Dermis blood vessel endothelial cell (primary cell): Measurements from ENCODE around the gene TARBP1. TPM values are rescaled to one million over a fixed set of nuclear protein-coding genes. Genes with fewer than 3 reads are reported as not detected.
"Not testable (repeated sequence)": the region's sequence is repeated elsewhere in the genome, so short reads cannot be mapped to it uniquely, and the experiment has no call there.

Source experiments
- DNase-seq: peaks from one replicate; pipeline ENCODE4 v3.0.0; 2010
- total RNA-seq: library from RNA; depleted of rRNA; stranded (reverse); fragments of >200 nt; gene quantifications from 2 replicates; pipeline ENCODE4 v1.2.3, GENCODE V29; 2014

Gene TARBP1
- total RNA-seq, 1 donor from 2014 or later = 23.3 TPM

DNA sequence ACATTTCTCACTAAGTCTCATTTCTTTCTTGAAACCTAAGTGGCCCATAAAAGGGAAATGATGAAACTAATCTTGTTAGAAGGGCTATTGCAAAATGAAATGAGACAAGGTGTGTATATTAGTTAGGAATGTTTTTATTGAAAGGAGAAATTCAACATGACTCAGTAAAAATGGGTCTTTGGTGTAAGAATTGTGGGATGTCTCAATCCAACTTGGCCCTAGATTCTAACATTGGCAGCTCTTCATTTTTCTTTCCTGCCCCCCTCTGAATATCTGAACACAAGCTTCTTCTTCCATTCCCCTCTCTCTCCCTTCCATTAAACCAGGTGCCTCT is 26.8 kb upstream of the TARBP1 start:
- no peak for DNase-seq

DNA sequence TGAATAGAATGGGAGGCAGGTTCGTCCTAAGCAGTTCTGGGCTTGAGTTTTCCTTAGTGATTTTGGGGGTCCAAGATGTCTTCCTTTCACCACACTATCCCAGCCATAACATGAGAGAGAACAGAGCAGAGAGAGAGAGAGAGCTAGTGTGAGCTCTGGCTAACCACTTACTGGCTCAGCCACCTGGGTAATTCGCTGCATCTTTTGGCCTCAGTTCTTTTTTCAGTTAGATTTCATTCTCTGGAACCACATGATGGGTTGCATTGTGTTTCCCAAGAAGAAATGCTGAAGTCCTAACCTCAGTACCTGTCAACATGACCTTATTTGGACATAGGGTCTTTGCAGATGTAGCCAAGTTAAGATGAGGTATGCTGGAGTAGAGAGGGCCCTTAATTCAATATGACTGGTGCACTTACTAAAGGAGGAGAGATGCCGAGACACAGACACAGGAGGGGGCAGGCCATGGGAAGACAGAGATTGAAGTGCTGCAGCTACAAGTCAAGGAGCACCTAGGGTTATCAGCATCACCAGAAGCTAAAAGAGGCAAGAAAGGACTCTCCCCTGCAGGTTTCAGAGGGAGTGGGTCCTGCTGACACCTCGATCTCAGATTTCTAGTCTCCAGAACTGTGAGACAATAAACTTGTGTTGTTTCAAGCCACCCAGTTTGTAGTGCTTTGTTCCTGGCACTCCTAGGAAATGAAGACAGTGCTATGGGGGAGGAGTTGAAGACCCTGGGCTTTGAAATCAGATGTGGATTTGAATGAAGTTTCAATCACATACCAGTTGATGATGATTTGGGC is 26.2 kb upstream of the TARBP1 start:
- no peak for DNase-seq

DNA sequence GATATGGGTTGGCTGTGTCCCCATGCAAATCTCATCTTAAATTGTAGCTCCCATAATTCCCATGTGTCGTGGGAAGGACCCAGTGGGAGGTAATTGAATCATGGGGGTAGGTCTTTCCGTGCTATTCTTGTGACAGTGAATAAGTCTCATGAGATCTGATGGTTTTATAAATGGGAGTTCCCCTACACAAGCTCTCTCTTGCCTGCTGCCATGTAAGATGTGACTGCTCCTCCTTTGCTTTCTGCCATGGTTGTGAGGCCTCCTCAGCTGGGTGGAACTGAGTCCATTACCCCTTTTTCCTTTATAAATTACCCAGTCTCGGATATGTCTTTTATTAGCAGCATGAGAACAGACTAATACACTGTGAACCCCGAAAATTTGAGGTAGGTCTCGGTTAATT is 25.3 kb upstream of the TARBP1 start:
- not testable (repeated sequence) for DNase-seq

DNA sequence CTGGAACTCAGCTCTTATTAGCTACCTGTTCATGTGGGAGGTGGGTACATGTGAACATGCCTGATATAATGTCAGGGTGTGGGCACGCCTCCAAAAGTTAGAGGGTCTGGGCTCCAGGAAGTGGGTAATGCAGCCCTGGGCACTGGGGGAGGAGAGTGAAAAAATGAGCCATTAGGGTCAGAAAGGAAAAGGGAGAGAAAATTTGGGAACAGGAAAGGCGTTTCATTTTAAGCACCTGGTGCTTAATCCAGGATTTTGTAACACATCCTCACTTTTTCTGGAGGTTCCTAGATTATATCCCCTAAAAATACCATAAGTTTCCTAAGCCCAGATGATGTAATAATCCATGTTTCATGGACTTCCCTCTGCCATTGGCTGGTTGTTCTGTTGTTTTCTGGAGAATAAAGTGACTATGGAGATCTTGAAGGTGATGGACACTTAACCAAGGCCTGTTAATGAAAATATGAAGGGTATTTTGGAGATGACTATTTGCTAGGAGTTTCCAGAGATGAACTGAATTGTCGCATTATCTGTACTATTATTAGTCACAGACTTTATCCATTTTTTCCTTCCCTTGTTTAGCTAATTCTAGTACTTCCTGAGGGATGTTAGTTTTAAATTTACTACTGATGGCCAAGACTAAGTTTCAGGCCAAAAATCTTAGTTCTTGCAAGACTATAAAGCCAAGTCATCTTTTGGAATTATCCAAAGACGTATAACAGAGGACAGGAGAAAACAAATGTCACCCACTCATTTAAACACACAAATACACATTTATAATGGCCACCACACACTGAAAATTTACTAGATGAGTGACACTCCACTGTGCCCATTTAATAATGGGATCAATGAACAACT is 24.4 kb upstream of the TARBP1 start:
- no peak for DNase-seq

- DNase-seq = no peak
Measured at GRCh38 chr1:234502785-234503184, 23.8 kb upstream of the TARBP1 start.

- DNase-seq = peak; percentile 39
Measured at GRCh38 chr1:234500269-234500668, 21.3 kb upstream of the TARBP1 start.

- no peak for DNase-seq
Measured at GRCh38 chr1:234499943-234500245, 20.9 kb upstream of the TARBP1 start.

- peak; percentile 92 for DNase-seq
Measured at GRCh38 chr1:234499119-234499942, 20.4 kb upstream of the TARBP1 start.

DNA sequence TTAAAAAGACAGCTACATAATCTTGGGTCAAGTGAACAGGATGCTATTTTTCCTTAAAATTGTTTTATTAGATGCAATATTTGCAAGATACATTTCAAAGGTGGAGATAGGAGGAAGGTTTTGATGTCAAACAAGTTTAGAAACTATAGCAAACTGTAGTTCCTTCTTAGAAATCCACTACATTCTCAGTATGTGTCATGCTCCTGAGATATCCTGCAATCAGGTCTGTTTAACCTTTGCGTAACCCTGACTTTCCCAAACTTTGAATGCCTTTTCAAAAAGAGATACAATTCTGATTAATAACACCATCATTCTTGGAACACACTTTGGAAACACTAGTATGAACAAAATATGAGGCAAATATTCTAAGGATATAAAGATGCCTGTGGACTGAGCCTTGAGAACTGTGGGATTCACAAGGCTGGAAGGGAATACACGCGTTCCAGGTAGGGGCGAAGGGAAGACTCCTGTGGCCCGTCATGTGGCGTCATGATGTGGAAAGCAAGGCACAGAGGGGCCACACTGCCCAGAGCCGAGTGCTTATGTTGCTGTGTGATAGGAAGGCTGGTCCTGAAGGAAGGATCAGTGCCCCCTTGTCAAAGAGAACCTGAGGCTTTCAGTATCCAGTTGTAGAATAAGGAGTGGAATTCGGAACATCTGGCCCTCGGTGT is 19.6 kb upstream of the TARBP1 start:
- no peak for DNase-seq

GRCh38 chr1:234497589-234497988 is 18.6 kb upstream of the TARBP1 start:
- no peak for DNase-seq

DNA sequence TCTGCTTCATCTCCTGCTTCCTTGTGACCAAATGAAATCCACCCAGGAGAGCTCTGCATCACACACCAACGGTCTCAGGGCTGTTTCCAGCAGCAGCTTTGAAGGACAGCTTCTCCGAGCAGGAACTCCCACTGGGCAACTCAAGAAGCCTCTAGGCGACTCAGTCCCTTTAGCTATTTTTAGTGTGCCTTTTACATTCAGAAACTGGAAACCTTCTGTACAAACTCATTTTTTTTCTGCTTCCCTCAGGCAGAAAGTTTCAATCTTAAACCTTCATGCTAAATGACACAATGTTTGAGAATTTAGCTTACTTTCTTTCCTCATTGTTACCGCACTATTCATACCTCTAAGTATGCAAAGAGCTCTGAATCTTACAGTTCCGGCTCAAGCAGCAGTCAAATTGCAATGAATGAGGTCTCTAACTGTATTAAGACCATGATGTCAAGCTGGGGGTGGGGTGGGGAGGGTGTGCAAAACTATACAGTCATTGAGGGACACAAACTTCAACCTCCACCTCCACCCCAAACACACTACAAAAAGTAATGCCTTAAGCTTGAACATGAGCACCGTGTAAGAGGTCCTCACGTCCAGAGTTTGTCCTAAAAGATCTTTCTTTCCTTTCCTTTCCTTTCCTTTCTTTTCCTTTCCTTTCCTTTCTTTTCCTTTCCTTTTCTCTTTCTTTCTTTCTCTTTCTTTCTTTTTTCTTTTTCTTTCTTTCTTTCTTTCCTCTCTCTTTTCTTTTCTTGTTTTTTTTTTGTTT is 16.4 kb upstream of the TARBP1 start:
- DNase-seq = peak; percentile 20

GRCh38 chr1:234494049-234494448 is 15.1 kb upstream of the TARBP1 start:
- DNase-seq = no peak

DNA sequence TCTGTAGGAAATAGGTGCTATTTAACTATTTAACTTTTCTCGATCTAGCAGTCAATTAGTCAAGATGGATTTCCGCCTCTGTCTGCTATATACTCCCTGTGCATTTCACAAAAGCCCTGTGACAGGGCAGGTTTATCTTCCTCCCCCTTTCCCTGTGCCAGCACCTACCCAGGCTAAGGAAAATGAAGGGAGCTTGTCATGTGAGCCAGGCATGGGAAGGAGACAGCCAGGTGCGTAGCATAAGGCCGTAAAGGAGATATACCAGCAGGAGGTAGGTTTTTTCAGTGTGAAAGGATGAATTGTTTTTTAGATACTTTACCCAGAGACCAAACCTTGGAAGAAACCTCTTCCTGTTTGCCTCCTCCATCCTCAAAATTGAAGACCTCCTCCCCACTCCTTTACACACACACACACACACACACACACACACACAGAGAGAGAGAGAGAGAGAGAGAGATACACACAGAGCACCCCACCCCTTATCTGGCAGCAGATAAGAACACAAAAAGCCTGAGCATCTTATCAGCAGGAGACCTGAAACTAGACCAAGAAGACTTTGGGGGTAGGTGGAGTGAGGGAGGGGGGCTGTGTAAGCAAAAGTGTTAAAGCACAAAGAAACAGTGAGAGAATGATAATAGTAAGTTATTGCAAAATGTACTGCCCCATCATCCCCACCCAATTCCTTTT is 12.0 kb upstream of the TARBP1 start:
- DNase-seq = no peak

DNA sequence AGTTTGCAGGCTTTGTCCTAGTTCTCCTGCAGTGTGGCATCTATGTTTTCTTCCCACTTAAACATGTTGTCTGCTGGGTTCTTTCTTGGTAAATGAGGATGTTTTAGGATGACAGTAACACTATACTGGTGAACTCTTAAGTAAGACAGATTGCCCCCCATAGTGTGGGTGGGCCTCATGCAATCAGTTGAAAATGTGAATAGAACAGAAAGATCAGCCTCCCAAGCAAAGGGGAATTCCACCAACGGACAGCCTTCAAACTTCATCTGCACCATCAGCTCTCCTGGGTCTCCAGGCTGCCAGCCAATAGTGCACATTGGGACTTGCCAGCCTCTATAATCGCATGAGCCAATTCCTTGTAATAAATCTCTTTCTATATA is 10.7 kb upstream of the TARBP1 start:
- no peak for DNase-seq

GRCh38 chr1:234489007-234489697 is 10.2 kb upstream of the TARBP1 start:
- no peak for DNase-seq

- no peak for DNase-seq
Measured at GRCh38 chr1:234488054-234489006, 9.4 kb upstream of the TARBP1 start.

DNA sequence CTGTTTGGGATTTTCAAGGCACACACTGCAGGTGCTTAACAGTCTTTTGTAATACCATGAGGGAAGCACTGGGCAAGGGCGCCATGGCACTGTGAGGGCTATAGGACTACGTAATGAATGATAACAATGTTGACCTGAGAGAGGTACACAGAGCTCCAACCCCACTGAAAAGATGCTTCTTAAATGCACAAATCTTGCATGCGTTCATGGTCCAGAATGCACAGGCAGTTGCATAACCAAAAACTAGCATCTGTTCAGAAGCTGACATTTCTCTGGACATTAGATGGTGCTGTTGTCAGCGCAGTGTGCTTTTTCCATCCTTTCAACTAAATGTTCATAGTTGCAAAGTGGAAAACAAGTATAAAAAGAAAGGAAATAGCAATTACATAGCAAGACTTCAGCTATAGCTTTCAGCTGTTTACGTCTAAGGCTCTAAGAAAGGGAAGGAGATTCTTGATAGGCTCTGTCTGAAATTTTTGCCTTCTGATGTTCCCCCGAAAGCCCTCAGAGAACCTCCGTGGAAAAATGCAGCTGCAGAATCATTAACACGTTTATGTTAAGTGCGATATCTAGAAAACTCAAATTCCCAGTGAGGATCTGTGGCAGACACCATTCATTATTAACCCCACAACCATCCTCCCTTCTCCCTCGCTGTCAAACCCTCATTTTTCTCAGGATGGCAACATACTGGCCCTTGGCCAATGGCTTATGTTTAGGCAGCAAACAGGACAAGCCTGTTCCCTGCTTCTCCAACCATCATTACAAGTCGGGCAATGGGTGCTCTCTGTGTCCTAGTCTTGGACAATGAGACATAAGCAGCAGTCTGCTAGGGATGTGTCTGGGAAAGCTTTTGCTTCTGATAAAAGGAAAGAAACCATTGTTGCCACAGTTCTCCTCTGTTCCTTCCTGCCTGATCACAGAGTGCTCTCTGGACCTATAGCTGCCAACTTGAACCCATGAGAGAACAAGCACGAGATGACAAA is 8.2 kb upstream of the TARBP1 start:
- peak; percentile 78 for DNase-seq
